K562 (cell line): ENCODE measurements around the gene CEACAM20. TPM values are rescaled to one million over a fixed set of nuclear protein-coding genes. Genes with fewer than 3 reads are reported as not detected.

Experiments
- E4F1 ChIP-seq: fragments of 250-450 bp; sonication (Bioruptor Pico); IDR thresholded peaks from 2 replicates; pipeline ENCODE4 v1.5.0; 2021; ENCODE audit warnings: mild to moderate bottlenecking, borderline replicate concordance
- NRF1 ChIP-seq, 2 experiments: fragments of 450-650 bp; IDR thresholded peaks in 1 of 2; conservative IDR thresholded peaks in 1 of 2; 2 replicates each; pipeline ENCODE4 v1.6.1; 2014; ENCODE audit warnings: mild to moderate bottlenecking in 2 of 2
- SETDB1 ChIP-seq: IDR thresholded peaks from one replicate; pipeline ENCODE4 v1.6.1; 2012; ENCODE audit warnings: low read length, control low read depth, inconsistent platforms
- SRSF3 ChIP-seq: fragments of 200-400 bp; formaldehyde crosslinking; IDR thresholded peaks from 2 replicates; pipeline ENCODE4 v1.6.1; 2016; ENCODE audit warnings: mild to moderate bottlenecking, low read length, moderate library complexity; ENCODE audit not compliant: insufficient read depth
- ZNF143 ChIP-seq: sonication (generic); formaldehyde crosslinking; IDR thresholded peaks from 2 replicates; pipeline ENCODE4 v1.9.0; 2022; ENCODE audit warnings: mild to moderate bottlenecking, missing genetic modification reagents
- ZNF280B ChIP-seq: fragments of 250-450 bp; sonication (Bioruptor Pico); IDR thresholded peaks from 2 replicates; pipeline ENCODE4 v1.5.1; 2021; ENCODE audit warnings: mild to moderate bottlenecking
- polyA plus RNA-seq, 8 experiments: library from polyadenylated mRNA; depleted of rRNA in 4 of 8; stranded (reverse) in 5 of 8; unstranded in 3 of 8; fragments of >200 nt; fragmentation: Nextera tagmentation in 2 of 8; fragmentation: Illumina TruSeq in 1 of 8; extraction: Ambion mirVana in 2 of 8; extraction: Trizol in 1 of 8; gene quantifications; 2 replicates each; pipeline versions ENCODE4 v1.2.1 to v1.2.3, GENCODE V29; 2011 to 2014; ENCODE audit warnings: inconsistent platforms in 1 of 8, missing spikeins in 1 of 8
- total RNA-seq, 7 experiments: library from RNA; depleted of rRNA in 6 of 7; stranded (reverse); fragments of >200 nt in 6 of 7; fragmentation: Illumina TruSeq in 2 of 7; extraction: Trizol in 2 of 7; gene quantifications; 2 replicates each; pipeline versions ENCODE4 v1.2.1 to v1.2.3, GENCODE V29; 2011 to 2021; ENCODE audit warnings: low replicate concordance in 1 of 7
- TF ChIP-seq, protein P1 (sequence below), 2 experiments: IDR thresholded peaks; 2 replicates each; pipeline ENCODE4 v1.6.1; 2011; ENCODE audit warnings: borderline replicate concordance in 1 of 2, control low read depth in 1 of 2, low read depth in 1 of 2, low read length in 1 of 2, mild to moderate bottlenecking in 1 of 2, mixed read lengths in 1 of 2, moderate library complexity in 1 of 2; ENCODE audit not compliant: insufficient read depth in 1 of 2, insufficient read length in 1 of 2, poor library complexity in 1 of 2, severe bottlenecking in 1 of 2; ENCODE audit errors: extremely low read depth in 1 of 2
- TF ChIP-seq, protein P2 (sequence below): fragments of 250-450 bp; sonication (Bioruptor Pico); IDR thresholded peaks from 2 replicates; pipeline ENCODE4 v1.9.0; 2021; ENCODE audit warnings: mild to moderate bottlenecking, inconsistent platforms
- TF ChIP-seq, protein P3 (sequence below): sonication (generic); formaldehyde crosslinking; IDR thresholded peaks from 2 replicates; pipeline ENCODE4 v1.9.0; 2022; ENCODE audit warnings: mild to moderate bottlenecking, missing genetic modification reagents
- TF ChIP-seq, protein P4 (sequence below): fragments of 250-450 bp; sonication (Bioruptor Pico); IDR thresholded peaks from 2 replicates; pipeline ENCODE4 v1.4.0; 2020; ENCODE audit warnings: borderline replicate concordance
- TF ChIP-seq, protein P5 (sequence below): fragments of 250-450 bp; sonication (Bioruptor Pico); IDR thresholded peaks from 2 replicates; pipeline ENCODE4 v1.4.0; 2020; ENCODE audit warnings: mild to moderate bottlenecking, moderate library complexity

The CEACAM20 gene
- total and polyA plus RNA-seq, 9 of the 15 experiments (the other 6 are each of a cell fraction or from before 2014, with no cell fraction given), result not detected

- TF ChIP-seq, protein P1, sequence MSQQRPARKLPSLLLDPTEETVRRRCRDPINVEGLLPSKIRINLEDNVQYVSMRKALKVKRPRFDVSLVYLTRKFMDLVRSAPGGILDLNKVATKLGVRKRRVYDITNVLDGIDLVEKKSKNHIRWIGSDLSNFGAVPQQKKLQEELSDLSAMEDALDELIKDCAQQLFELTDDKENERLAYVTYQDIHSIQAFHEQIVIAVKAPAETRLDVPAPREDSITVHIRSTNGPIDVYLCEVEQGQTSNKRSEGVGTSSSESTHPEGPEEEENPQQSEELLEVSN (IDR thresholded peaks at IDR 0.05; ENCODE audit: borderline replicate concordance in 1 of 2, extremely low read depth in 1 of 2, insufficient read depth in 1 of 2, insufficient read length in 1 of 2, low read depth in 1 of 2, low read length in 1 of 2, poor library complexity in 1 of 2, severe bottlenecking in 1 of 2), result peak; percentile 86 to 95
- TF ChIP-seq NRF1 (conservative IDR thresholded peaks at IDR 0.05 in 1 of 2, IDR thresholded peaks at IDR 0.05 in 1 of 2) (peak; percentile 96 to 97), SETDB1 (no peak), SRSF3 (no peak), E4F1 (CRISPR knock-in tag) (no peak), ZNF280B (CRISPR knock-in tag) (no peak), ZNF143 (CRISPR knock-in tag) (peak; percentile 97)
- TF ChIP-seq, protein P2, sequence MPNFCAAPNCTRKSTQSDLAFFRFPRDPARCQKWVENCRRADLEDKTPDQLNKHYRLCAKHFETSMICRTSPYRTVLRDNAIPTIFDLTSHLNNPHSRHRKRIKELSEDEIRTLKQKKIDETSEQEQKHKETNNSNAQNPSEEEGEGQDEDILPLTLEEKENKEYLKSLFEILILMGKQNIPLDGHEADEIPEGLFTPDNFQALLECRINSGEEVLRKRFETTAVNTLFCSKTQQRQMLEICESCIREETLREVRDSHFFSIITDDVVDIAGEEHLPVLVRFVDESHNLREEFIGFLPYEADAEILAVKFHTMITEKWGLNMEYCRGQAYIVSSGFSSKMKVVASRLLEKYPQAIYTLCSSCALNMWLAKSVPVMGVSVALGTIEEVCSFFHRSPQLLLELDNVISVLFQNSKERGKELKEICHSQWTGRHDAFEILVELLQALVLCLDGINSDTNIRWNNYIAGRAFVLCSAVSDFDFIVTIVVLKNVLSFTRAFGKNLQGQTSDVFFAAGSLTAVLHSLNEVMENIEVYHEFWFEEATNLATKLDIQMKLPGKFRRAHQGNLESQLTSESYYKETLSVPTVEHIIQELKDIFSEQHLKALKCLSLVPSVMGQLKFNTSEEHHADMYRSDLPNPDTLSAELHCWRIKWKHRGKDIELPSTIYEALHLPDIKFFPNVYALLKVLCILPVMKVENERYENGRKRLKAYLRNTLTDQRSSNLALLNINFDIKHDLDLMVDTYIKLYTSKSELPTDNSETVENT, result 0 out of 2 replicates have a peak, but pooled peaks have one; percentile 31
- TF ChIP-seq, protein P3, sequence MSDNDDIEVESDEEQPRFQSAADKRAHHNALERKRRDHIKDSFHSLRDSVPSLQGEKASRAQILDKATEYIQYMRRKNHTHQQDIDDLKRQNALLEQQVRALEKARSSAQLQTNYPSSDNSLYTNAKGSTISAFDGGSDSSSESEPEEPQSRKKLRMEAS (CRISPR knock-in tag), result peak; percentile 90
- TF ChIP-seq, protein P4, sequence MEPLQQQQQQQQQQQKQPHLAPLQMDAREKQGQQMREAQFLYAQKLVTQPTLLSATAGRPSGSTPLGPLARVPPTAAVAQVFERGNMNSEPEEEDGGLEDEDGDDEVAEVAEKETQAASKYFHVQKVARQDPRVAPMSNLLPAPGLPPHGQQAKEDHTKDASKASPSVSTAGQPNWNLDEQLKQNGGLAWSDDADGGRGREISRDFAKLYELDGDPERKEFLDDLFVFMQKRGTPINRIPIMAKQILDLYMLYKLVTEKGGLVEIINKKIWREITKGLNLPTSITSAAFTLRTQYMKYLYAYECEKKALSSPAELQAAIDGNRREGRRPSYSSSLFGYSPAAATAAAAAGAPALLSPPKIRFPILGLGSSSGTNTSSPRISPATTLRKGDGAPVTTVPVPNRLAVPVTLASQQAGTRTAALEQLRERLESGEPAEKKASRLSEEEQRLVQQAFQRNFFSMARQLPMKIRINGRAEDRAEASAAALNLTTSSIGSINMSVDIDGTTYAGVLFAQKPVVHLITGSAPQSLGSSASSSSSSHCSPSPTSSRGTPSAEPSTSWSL (CRISPR knock-in tag), result no peak
- TF ChIP-seq, protein P5, sequence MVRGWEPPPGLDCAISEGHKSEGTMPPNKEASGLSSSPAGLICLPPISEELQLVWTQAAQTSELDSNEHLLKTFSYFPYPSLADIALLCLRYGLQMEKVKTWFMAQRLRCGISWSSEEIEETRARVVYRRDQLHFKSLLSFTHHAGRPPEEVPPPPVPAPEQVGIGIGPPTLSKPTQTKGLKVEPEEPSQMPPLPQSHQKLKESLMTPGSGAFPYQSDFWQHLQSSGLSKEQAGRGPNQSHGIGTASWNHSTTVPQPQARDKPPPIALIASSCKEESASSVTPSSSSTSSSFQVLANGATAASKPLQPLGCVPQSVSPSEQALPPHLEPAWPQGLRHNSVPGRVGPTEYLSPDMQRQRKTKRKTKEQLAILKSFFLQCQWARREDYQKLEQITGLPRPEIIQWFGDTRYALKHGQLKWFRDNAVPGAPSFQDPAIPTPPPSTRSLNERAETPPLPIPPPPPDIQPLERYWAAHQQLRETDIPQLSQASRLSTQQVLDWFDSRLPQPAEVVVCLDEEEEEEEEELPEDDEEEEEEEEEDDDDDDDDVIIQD (CRISPR knock-in tag), result no peak
These were observed 29.2 kb downstream of the CEACAM20 start, which contains the start of gene ZNF180 (continued) for GRCh38 chr19:44499962-44500949.
